ENCODE data around the gene CNGA3. TPM values are rescaled to one million over a fixed set of nuclear protein-coding genes. Genes with fewer than 3 reads are reported as not detected.

Gene CNGA3
- total RNA-seq, 2 donors from 2014 or later: not detected

- Mint-ChIP-seq H3K27me3 (ENCODE audit: low read depth) (no peaks in the 10 kb centered on the region), H3K9me3 (no peaks in the 10 kb centered on the region), H3K4me1 (ENCODE audit: low read depth) (peaks cover 71% of the 10 kb centered on the region), H3K36me3 (ENCODE audit: insufficient read depth in 2 of 2) (peaks cover 0 to 4% of the 10 kb centered on the region in 2 donors), H3K27ac (peak overlapping the region; percentile 90), H3K4me3 (peak overlapping the region; percentile 91 to 93)
- no peak for ATAC-seq (replicated peaks in 1 of 2)
- DNase-seq: no peak
These were observed 100.6 kb downstream of the CNGA3 start for GRCh38 chr2:98446850-98447249.

Other genes starting within 250 kb of the CNGA3 start
- 10 to 100 TPM; 51.6 to 55.1 TPM for gene INPP4A, start 98.4 kb downstream of the CNGA3 start, total RNA-seq